Activated CD4-positive, CD25-positive, alpha-beta regulatory T cell (primary cell): ENCODE data around the gene ZMIZ1.

Experiments
- DNase-seq, 4 experiments: peaks; one replicate each; lab custom pipeline; 2025; lab: John Stamatoyannopoulos, UW

Gene ZMIZ1

DNA sequence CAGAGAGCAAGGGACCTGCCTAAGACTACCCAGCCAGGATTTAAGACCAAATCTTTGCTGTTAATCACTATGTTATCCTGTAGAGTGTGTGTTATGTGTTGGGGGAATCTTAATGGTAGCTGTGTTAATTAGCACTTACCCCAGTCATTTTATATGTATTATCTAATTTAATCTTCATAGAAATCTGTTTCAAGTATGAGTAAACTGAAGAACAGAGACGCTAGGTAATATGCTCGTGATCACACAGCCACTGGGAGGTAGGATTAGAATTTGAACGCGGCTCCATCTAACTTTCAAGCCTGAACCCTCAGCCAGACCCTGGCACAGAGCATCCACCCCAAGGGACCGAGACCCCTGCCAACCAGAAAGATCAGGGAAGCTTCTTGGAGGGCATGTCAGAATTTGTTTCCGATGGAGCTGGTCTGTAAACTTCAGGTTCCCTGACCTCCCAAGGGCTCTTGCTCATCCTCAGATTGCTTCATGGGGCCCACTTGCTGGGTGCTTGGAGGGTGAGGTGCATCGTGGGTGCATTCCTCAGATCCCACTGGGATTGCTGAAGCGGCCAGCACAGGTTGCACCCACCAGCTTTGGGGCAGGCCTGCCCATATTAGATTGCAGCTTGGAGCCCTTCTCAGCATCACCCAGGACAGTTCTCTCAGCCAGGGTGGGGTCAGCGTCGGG, 105.0 kb downstream of the ZMIZ1 start:
- DNase-seq = no peak

DNA sequence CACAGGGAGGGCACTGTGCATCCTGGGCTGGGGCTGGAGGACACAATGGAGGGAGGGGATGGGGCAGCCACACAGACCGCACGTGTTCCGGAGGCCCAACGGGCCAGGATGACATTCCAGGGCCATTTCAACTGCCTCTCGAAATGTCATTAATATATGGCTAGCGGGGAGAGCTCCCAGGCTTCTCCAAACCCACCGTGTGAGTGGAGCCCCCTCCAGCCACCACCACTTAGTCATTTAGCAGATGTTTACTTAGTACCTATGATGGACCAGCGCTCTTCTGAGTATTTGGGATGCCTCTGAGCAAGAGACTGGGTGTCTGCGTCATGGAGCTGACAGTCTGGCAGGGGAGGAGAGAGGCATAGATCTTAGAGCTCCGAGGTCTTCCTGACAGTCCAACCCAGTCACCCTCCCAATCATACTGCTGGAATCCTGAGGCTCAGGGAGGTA, 107.3 kb downstream of the ZMIZ1 start:
- no peak for DNase-seq

DNA sequence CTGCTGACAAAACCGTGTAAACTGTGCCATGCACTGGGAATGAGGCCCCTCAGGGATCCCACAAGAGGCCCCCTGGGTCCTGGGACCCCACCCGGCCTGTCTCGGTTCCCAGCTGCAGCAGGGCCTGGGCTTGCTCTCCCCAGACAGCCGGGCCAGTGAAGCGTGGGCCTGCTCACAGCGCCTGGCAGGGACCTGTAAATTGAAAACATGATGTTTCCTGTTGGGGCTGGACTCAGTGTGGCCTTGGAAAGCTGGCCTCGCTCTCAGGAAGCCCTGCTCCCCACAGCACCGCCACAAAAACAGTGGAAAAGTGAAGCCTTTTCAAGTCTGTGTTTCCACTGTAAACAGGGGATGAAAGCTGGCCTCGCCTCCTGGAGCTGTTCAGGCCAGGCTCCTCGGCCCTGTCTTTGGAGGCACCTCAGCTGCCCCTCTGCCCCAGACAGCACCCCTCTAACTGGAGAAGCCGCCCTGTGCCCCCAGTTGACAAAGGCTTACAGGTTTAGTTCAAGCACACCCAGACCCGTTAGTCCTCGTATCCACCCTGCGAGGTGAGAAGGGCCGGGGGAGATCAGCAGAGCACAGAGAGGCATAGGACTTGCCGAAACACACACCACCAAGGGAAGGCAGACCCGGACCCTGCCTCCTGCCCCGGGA, 108.3 kb downstream of the ZMIZ1 start:
- DNase-seq = no peak

DNA sequence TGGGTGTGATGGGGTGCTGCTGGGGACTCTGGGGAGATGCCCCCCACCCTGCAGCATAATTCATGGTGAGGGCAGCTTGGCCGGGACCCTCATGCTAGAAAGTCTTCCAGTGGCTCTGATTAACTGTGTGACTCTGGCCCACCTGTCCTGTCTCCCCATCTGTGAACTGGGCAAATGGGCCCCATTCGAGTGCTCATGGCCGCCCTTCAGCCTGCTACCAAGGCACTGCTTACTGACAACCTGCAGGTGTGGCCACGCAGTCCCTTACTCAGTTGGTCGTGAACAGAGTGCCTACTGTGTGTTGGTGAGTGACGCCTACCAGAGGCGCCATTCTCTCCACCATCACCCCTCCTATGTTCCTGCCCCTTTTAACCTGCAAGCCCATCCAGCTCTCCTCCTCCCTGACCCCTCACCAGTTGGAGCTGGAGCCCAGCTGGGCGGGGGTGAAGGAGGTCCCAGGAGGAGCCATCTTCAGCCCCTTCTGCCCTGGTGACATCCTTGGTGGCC, 109.4 kb downstream of the ZMIZ1 start:
- no peak for DNase-seq

DNA sequence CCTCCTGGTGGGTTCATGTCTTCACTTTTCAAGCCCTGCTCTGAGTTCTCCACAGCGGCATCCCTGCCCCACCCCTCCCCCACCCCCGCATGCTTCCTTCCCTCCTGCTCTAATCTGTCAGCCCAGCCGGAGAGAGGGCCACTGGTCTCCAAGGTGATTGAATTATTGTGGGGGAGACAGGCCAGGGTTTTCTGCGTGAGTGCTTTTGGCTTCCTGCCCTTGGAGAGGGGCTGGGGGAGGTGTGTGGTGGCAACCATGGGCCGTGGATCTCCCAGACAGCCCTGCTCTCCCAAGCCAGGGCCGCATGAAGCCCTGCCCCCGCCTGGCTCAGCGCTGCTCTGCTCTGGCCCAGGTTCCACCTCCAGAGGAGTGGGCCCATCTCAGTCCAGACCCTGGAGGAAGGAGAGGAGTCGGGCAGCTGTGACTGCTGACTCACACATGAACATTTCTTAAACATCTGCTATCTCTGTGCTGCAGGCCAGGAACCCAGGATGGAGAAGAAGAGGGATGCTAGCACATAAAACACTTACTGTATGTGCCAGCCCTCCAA, 109.9 kb downstream of the ZMIZ1 start:
- DNase-seq = no peak

DNA sequence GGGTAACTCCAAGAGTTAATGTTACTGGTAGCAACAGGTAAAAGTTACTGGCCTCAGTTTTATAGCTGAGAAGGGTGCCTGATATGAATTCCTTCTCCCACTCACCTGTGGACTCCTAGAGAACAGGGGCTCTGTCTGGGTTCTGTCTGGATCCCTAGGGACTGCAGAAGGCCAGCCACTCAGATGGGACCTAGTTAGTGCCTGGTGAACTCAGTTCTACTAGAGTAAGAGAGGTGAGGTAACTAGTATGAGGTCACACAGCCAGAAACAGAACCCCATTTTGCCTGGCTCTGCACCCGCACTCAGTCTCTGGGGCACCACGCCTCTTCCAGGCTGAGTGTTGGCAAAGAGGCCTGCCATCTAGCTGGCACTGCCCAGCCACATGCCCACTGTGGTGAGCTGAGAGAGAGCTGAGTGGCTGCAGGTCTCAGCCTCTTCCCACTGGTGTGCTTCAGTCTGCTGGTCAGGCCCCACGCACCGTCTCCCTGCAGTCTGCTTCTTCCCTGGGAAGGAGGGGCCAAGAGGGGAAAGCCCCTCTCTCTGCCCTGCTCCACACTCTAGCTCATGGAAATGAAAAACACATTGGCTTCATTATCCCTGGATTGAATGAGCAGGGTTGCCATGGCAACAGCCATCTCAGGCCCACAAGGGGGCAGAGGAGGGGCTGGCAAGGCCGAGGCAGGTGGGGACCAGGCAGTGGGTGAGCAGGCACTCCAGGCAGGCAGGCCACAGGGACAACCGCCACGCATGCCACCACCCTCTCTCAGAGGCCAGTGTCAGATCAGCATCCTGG, 110.6 kb downstream of the ZMIZ1 start:
- DNase-seq = no peak

DNA sequence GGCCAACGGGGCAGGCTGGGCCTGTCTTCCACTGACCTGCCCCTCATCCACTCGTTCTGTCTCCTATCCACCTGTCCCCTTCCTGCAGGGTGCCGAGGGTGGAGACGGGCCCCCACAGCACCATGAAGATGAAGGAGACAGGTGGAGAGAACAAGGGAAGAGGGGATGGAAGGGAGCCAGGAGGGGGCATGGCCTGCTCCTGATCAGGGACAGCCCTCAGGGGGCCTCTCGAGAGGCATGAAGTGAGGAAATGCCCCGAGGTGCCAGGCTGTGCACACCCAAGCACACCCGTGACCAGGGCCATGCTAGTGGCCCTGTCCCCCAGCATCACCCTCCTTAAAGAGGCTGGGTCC, 111.2 kb downstream of the ZMIZ1 start:
- DNase-seq = no peak

DNA sequence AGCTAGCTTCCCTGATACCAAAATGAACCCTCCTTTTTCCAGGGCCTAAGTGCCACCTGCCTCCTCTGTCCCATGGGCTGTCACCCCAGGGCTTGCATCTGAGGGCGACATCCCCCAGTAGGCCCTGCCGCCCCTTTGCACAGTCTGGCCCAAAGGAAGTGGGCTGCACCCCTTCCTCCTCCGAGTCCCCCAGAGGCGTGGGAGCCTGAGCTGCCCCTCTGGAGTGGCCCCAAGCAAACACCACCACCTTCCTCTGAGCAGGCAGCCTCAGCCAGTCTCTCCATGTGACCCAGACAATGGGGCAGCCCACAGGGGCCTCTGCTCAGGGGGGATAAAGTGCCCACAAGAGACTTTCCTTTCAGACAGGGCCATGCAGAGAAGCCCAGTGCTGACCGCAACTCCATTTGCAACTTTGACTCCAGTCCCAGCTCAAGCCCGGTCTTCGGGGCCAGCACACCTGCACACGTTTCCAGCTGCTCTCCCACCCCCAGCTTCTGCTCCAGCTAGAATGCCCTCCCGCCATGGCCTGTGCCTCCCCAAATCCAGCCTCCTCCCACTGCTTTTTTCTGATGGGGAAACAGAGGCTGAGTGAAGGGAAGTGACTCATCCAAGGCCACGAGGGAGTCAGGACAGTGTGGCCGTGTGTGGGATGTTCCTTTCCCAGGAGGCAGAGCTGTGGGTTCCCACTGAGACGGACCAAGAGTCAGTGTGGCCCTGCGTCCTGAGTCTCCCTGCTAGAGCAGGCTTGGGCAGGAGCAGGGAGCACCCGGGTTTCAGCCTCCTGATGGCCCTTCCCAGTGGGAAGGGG, 111.9 kb downstream of the ZMIZ1 start:
- DNase-seq = no peak

DNA sequence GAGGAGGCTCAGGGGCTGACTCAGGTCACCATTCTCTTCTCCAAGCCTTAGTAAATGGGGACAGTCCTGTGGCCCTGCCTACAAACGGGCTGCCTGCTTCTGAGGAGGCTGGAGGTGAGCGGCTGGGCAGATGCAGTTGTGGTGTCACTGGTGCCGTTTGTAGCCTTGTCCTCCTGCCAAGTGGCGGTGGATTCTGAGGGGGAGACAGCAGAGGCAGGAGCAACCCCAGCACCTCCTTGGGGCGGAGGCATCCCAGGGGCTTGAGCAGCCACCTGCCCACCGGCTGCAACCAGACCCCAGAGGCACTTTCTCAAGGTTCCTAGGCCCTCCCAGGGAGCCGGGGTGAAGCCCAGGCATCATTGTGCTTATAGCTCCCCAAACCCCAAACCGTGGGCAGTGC, 112.5 kb downstream of the ZMIZ1 start:
- no peak for DNase-seq

DNA sequence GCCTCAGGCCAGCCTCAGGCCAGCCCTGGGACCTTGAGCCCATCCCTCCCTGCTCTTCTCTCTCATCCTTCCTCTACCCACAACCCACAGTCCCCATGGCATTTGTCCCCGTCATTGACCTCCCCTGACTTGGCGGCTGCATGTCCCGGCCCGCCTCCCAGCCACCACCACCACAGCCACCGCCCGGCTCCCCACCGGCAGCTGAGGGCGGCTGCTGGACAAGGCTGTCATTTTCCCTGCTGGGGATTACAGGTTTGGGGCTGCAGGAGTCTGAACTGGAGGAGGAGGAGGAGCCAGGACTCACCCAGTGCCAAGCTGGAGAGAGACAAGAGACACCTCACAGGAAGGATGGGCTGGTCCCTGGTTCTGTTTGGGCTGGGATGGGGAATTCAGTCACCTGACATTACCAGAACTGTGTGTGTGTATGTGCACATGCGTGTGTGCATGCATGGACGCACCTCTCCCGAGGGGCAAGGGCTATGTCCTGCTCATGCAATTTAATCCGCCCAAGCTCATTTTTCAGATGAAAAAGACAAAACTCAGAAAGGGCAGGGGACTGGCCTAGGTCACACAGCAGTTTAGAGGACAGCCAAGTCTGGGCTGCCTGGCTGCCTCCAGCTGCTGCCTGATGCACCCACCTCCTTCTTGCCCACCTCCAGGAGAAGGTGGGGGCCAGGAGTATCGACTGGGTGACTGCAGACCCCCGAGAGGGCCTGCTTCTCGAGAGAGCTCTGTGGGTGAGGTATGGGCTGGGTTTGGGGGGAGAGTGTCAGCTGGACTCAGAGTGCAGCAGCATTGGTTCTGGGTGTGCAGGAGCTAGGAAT, 113.1 kb downstream of the ZMIZ1 start:
- no peak for DNase-seq

DNA sequence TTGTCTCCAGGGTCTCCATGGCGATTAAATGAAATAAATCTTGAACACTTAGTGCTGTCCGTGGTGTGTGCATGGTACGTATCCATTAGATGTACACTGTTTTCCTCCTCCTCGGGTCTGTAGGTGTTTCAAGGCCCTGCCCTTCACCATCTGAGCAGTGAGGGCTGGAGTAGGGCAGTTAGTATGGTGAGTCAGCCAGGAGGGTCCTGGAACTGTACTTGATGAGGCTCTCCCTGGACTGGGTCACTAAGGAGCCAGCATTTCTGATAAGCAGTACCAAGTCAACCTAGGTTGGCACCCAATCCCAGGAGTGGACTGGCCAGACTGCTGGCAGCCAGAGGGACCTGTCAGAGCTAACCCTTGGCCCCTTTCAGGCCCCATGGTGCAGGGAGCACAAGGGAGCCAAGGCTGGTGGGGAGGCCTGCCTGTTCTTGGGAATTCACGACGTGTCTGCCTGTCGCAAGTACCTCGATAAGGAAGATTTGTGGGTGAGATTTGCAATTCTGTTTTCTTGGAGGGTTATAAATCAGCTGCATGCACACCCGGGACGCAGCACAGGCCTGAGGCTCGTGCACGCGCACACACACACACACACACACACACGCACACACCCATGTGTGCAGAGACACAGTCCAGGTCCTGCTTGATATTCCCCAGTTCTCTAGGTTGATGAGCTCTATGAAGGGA, 114.2 kb downstream of the ZMIZ1 start:
- no peak for DNase-seq

DNA sequence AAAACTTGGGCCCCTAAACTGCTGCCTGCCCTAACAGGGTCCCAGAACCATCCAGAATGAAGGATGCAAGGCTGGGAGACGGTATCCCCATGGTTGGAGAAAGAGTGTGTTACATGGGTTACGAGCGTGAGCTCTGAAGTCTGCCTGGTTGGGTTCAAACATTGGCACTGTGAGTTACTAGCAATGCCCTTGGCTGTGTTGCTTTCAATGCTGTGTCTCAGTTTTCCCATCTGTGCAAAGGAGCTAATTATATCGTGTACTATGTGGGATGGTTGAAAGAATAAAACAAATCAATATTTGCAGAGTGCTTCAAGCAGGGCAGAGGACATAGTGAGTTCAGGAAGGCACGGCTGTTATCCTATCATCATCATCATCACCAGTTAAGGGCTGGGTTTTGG, 114.7 kb downstream of the ZMIZ1 start:
- DNase-seq = no peak

DNA sequence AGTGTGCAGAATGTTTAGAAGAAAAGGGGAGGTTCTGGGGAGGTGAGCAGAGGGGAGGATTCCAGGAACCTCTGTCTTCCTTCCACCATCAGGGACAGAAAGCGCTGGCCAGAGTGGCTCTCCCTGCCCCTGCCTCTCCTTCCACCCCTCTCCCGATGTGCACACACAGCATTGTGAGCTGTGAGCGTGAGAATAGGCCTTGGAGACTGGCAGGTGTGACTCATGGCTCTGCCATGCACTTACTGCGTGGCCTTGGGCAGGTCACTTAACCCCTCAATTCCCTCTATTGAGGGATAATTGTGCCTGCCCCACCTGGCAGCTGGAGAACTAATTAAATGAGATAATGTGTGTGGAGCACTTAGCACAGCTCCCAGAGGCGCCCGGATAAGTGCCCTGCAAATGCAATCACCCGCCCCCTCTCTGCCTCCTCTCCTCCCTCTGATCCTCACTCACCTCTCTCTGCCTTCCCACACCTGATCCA, 115.4 kb downstream of the ZMIZ1 start:
- DNase-seq = no peak

DNA sequence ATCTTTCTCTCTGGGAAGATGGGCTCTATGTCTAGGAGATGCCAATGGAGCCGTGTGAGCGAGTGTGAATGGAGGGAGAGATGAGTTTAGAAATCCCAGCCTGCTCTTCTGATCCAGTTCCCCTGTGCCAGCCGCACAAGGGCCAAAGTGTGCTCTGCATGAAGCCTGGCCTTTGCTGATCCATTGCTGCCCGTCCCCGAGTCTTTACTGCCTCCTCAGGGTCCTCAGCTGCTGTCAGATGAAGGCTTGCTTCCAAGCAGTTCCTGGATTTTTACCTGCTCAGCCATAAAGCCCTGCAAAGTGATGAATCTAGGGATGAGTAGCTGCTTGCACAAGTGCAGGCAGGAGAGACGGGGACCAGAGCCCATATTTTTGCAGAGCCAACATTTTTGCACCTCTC, 115.9 kb downstream of the ZMIZ1 start:
- DNase-seq = no peak

DNA sequence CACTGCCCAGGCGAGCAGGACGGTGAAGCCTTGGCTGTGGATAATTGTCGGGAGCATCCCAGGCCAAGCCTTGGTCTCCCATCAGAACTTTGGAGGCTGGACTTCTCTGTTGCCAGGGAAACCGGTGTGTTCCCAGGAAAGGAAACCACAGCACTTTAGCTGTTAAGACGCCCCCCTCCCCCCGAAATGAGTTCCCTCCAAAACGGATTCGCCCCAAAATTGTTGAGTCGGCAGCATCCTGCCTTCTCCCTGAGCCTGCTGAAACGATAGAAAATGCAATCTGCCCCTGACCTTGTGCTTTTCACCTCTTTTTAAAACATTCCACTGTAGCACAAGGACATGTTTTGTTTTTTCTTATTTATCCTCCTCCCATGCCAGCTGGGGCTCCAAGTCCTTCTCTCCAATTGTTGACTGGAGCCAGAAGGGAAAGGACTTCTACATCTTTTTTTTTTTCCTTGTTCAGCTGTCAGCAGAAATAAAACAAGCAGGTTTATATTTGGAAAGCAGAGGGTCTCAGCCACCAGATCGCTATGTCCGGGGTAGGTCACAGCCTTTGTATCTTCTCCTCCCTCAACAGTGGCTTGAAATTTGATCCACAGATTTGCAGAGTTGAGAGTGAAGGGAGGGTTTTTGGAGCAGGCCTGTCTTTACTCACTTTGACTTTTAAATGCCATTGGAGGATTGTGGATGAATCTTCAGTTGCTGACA, 116.5 kb downstream of the ZMIZ1 start:
- no peak for DNase-seq

DNA sequence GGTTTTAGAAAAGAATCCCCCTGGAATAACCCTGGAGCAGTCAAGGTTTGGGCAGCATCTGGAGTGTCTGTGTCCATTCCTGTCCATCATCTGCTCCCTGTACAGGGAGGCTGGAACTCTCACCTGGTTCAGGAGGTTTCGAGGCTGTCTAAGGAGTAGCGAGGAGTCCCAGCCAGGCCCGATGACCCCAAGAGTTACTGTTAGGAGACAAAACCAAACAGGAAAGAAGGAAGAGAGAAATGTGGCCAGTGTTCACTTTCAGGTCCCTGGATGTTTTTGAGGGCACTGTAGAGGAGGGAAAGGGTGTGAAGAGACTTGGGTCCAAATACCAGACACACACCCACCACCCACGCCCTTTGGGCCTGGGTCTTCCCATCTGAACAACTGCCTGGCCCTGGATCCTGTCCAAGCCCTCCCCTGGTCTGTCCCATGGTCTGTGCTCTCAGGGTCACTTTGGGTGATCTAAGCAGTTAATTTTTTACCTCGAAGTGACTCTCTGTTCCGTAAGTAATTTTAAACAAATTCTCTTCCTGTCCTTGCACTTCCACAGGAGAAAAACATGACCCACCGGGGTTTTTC, 117.1 kb downstream of the ZMIZ1 start:
- no peak for DNase-seq

DNA sequence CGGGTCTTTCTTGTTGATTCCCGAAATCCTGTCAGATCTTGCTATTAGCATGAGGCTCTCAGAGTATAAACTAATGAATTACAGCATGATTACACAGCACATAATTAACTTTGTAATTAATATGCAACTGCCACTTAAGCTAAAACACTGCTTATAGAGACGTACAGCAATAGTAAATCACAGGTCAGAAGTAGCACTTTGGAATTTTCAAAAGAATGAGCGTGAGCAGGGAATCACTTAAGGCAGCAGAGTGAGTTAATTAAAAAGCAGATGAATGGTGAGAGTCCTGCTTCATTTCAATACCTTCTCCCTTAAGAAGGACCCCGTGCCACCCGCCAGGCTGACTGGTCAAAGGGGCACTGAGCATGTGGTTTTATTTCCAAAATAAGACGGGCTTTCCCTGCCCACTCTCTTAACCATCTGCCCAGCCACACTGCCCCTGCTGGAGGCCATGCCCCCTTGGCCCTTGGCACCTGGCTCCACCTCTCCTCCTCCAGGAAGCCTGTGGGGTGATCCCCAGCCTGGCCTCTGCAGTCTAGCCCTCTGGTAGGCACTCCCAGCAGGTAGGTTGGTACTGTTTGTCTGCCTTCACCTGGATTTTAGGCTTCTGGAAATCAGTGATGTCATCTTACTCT, 117.8 kb downstream of the ZMIZ1 start:
- DNase-seq = no peak

DNA sequence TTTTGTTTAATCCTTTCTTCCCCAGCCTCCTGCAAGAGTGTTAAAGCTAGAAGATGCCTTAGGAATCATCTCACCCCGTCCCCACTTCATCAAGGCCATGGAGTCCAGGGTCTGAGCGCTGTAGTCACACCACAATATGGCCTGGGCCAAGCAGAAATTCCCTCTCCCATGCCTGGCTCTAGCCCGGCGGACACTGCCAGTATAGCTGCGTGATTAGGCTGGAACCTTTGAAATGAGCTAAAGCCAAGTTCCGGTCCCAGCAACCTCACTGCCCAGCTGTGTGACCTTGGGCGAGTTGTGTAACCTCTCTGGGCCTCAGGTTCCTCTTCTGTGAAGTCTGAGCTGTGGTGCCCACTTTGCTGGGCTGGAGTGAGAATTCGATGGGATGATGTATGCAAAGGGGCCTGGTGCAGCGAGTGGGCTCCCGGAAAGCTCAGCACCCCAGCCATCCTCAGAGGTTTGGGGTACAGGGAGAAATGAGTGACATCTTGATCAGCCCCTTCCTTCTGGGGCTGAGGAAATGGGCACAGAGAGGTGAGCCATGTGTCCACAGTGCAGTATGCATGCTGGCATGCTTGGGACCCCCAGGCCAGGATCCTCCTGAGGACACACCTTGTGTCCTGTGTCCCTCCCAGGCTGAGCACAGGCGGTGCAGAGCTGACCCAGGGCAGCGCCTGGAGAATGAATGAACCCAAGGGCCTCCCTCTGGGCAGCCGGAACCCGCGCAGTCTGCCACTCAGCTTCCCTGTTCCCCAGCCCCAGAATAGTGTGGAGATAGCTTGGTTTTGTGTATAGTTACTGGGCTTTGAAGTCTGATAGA, 118.6 kb downstream of the ZMIZ1 start:
- DNase-seq = no peak
